ENCODE measurements around the gene CCNL1.
A peak's percentile ranks its signal among the peaks of the same experiment; 100 is the strongest.

- TF ChIP-seq CTCF (optimal IDR thresholded peaks at IDR 0.05 in 1 of 3, IDR thresholded peaks at IDR 0.05 in 1 of 3, conservative IDR thresholded peaks at IDR 0.05 in 1 of 3; ENCODE audit: extremely low read depth in 1 of 3, insufficient read depth in 2 of 3, low read length in 3 of 3) (peak in 2 of 3 experiments; percentile 2 to 21), EZH2 (IDR thresholded peaks at IDR 0.05; ENCODE audit: low read length) (no peak)
Measured at GRCh38 chr3:157132341-157132740, 27.6 kb downstream of the CCNL1 start.
